Adrenal gland (tissue), 12 donors: ENCODE data around the gene SORBS1. TPM values are rescaled to one million over a fixed set of nuclear protein-coding genes. Genes with fewer than 3 reads are reported as not detected.
A peak's percentile ranks its signal among the peaks of the same experiment; 100 is the strongest.

Source experiments
- DNase-seq, 7 donors: peaks; one replicate each; pipeline ENCODE4 v3.0.0-alpha.2; 2019 to 2020
- H3K27ac ChIP-seq, 5 donors: fragments of 200-600 bp; sonication (generic) in 4 of 5; 1 replicate in 3 of 5; 2 replicates in 2 of 5; pipeline versions ENCODE4 v1.5.1 to v1.8.0; 2016 to 2020; ENCODE audit warnings: mild to moderate bottlenecking in 1 of 5
- H3K27me3 ChIP-seq: fragments of 200-600 bp; 2 replicates; pipeline ENCODE4 v1.8.0; 2021
- H3K36me3 ChIP-seq, 2 donors: fragments of 200-600 bp; replicated peaks in 1 of 2; 1 replicate in 1 of 2; 2 replicates in 1 of 2; pipeline versions ENCODE4 v1.5.1 to v1.8.0; 2018 to 2022
- H3K4me1 ChIP-seq, 2 donors: fragments of 200-600 bp; replicated peaks in 1 of 2; 1 replicate in 1 of 2; 2 replicates in 1 of 2; pipeline versions ENCODE4 v1.5.1 to v1.8.0; 2018 to 2021
- H3K4me3 ChIP-seq, 4 donors: fragments of 200-600 bp; sonication (generic) in 3 of 4; one replicate each; pipeline ENCODE4 v1.5.1; 2016 to 2018
- H3K9me3 ChIP-seq, 3 donors: fragments of 200-600 bp; sonication (generic) in 1 of 3; replicated peaks in 1 of 3; 1 replicate in 2 of 3; 2 replicates in 1 of 3; pipeline versions ENCODE4 v1.5.1 to v1.8.0; 2016 to 2021
- CTCF ChIP-seq, 6 experiments: fragments of 450-650 bp in 4 of 6; fragments of 200-600 bp in 2 of 6; sonication (generic) in 1 of 6; IDR thresholded peaks; 1 replicate in 5 of 6; 2 replicates in 1 of 6; pipeline versions ENCODE4 v1.5.1 to v1.8.0; 2016 to 2021; ENCODE audit warnings: antibody characterized with exemption in 6 of 6, mild to moderate bottlenecking in 2 of 6, moderate library complexity in 1 of 6
- POLR2A ChIP-seq, 2 donors: fragments of 450-650 bp; IDR thresholded peaks; one replicate each; pipeline ENCODE4 v1.6.1; 2017; ENCODE audit warnings: antibody characterized with exemption in 2 of 2, mild to moderate bottlenecking in 2 of 2, moderate library complexity in 1 of 2
- WGBS, 4 donors: extraction: QIAGEN DNeasy Blood & Tissue Kit in 2 of 4; methylation state at CpG; one replicate each; pipeline versions ENCODE4 v1.1.5 to v1.1.7; 2013 to 2017; 5-methylcytosine and 5-hydroxymethylcytosine counted together
- intact Hi-C, 2 donors: fragments of 100-400 bp; cut with DNase I; formaldehyde crosslinking; loops; one replicate each; pipeline versions ENCODE4 v1.14.1 to v1.15.0; 2022 to 2023
- polyA plus RNA-seq, 3 donors: library from polyadenylated mRNA; stranded (reverse); fragments of 200-250 nt in 2 of 3; fragments of 350-450 nt in 1 of 3; fragmentation: Illumina TruSeq in 1 of 3; extraction: RNeasy Lipid Tissue Mini Kit (QIAGEN cat#74804) in 1 of 3; gene quantifications; one replicate each; pipeline ENCODE4 v1.2.3, GENCODE V29; 2013 to 2014
- total RNA-seq, 9 donors: library from RNA; depleted of rRNA in 4 of 9; stranded (reverse); fragments of >200 nt in 4 of 9; fragments of 120-200 nt in 1 of 9; fragmentation: NEBNext Ultra II Directional in 1 of 9; extraction: Animal tissue kit (Norgen Biotek cat#: 25700) in 1 of 9; gene quantifications; one replicate each; pipeline versions ENCODE4 v1.1.0 to v1.2.4, GENCODE V29; 2013 to 2023
- donor health status: healthy with polysubstance abuse.
- donor health status: Bipolar disorder and iron deficiency.
- donor health status: DM: yes; HTN: yes; CAD: no.
- donor health status: DM: no; HTN: no; CAD: no.
- donor health status: DM: no; HTN: no; CAD: no.
- donor health status: DM: yes; HTN: yes; CAD: no.

Gene SORBS1
- total and polyA plus RNA-seq, 12 donors, result 9.5 to 43.4 (median 19.0) TPM

- 82 to 90% (median 85%) methylated on average over 10 of the region's 10 CpGs for WGBS, 4 donors
- H3K27me3 ChIP-seq, result no peaks in the 10 kb centered on the region
- intact Hi-C loops, result no loop called here
- no peak overlapping the region for H3K4me3 ChIP-seq
- TF ChIP-seq POLR2A (IDR thresholded peaks at IDR 0.05), result no peak
- no peak for TF ChIP-seq CTCF (IDR thresholded peaks at IDR 0.05)
- no peaks in the 10 kb centered on the region for H3K9me3 ChIP-seq
- DNase-seq, result peak in 1 of 7 donors; percentile 59
- H3K27ac ChIP-seq, result no peak overlapping the region
- H3K36me3 ChIP-seq, result peaks cover 0 to 4% of the 10 kb centered on the region in 2 donors
- H3K4me1 ChIP-seq, result no peaks in the 10 kb centered on the region
Measured at GRCh38 chr10:95337423-95338160, 223.6 kb downstream of the SORBS1 start.

- H3K4me1 ChIP-seq, result no peaks in the 10 kb centered on the region
- H3K36me3 ChIP-seq, result peaks cover 0 to 4% of the 10 kb centered on the region in 2 donors
- H3K4me3 ChIP-seq, result no peak overlapping the region
- no peaks in the 10 kb centered on the region for H3K27me3 ChIP-seq
- H3K27ac ChIP-seq, result no peak overlapping the region
- H3K9me3 ChIP-seq, result no peaks in the 10 kb centered on the region
- WGBS, 4 donors, result 91 to 98% (median 95%) methylated on average over 9 of the region's 9 CpGs
- intact Hi-C loops, result no loop called here
- TF ChIP-seq CTCF (IDR thresholded peaks at IDR 0.05), result no peak
- no peak for TF ChIP-seq POLR2A (IDR thresholded peaks at IDR 0.05)
- no peak for DNase-seq
Measured at GRCh38 chr10:95336702-95337101, 224.5 kb downstream of the SORBS1 start.

- no peaks in the 10 kb centered on the region for H3K27me3 ChIP-seq
- no peak for DNase-seq
- no peak overlapping the region for H3K27ac ChIP-seq
- TF ChIP-seq POLR2A (IDR thresholded peaks at IDR 0.05), result no peak
- no peak for TF ChIP-seq CTCF (IDR thresholded peaks at IDR 0.05)
- peaks cover 0 to 4% of the 10 kb centered on the region in 2 donors for H3K36me3 ChIP-seq
- no peaks in the 10 kb centered on the region for H3K4me1 ChIP-seq
- H3K4me3 ChIP-seq, result no peak overlapping the region
- intact Hi-C loops, result no loop called here
- 91 to 96% (median 93%) methylated on average over 16 to 19 of the region's 19 CpGs for WGBS, 4 donors
- H3K9me3 ChIP-seq, result no peaks in the 10 kb centered on the region
Measured at GRCh38 chr10:95335933-95336699, 225.1 kb downstream of the SORBS1 start.

- H3K9me3 ChIP-seq, result no peaks in the 10 kb centered on the region
- peak overlapping the region in 2 of 5 donors; percentile 48 to 67 for H3K27ac ChIP-seq
- no peak overlapping the region for H3K4me3 ChIP-seq
- 77 to 93% (median 82%) methylated on average over 3 of the region's 3 CpGs for WGBS, 4 donors
- TF ChIP-seq POLR2A (IDR thresholded peaks at IDR 0.05) (no peak), CTCF (IDR thresholded peaks at IDR 0.05) (no peak)
- H3K4me1 ChIP-seq, result no peaks in the 10 kb centered on the region
- intact Hi-C loops, result no loop called here
- H3K36me3 ChIP-seq, result peaks cover 0 to under 1% of the 10 kb centered on the region in 2 donors
- no peaks in the 10 kb centered on the region for H3K27me3 ChIP-seq
- no peak for DNase-seq
Measured at GRCh38 chr10:95334805-95335144, 226.4 kb downstream of the SORBS1 start.
